Stimulated activated CD4-positive, alpha-beta T cell treated with anti-CD3 and anti-CD28 coated beads, Interleukin-12 subunit alpha, Interleukin-12 subunit beta, amount 100 ng/mL, for 4 hours (primary cell): ENCODE results near the gene ARHGEF11.

ENCODE experiments used
- DNase-seq: peaks from one replicate; pipeline ENCODE4 v3.0.0-alpha.2; 2020

The ARHGEF11 gene

GRCh38 chr1:156948708-156949107 lies 96.8 kb downstream of the ARHGEF11 start:
- no peak for DNase-seq

DNA sequence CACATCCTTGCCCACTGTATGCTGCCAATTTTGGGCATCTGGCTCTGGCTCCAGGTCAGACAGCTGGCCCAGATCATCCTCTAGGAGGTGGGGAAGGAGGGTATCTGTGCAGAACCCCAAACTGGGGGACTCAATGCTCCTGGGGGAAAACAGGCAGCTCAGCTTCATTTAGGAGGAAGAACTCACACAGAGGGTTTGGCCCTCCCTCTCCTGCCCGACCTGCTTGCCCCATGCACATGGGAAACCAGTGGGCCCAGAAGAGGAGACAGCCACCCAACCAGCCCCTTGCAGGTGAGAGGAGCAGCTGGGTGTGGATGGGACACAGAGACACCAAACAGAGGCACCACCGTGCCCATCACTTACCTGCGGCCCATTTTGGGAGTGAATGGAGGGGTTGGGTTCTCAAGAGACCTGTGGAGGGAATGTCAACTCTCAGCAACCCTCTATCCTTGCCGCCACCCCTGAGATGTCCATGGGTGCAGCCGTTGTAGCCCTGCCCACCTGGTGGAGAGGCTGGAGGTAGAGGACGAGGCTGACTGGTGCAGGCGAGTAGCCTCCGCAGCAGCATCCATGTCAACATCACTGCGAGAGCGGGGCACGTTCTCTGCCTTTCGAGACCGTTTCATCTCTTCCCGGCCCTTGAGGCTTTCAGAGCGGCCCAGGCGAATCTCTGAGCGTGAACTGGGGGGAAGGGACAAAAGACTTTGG lies 97.6 kb downstream of the ARHGEF11 start:
- no peak for DNase-seq

DNA sequence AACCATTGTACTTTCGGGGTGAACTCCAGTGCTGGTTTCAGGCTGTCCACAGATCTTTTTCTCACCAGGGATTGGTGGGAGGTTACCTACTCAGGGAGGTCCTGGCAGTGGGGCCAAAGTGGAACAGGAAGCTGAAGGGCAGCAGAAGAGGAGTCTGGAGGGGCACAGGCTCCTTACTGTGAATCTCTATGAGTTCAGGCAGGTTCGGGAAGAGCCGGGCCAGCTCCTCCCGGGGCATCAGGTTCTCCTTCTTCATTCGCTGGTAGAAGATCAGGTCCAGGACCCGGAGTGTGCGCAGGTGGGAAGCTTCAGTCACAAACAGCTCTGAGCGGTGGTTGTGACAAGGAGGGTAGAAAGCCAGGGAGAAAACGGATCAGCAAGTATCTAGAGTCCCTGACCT lies 98.4 kb downstream of the ARHGEF11 start:
- no peak for DNase-seq

- DNase-seq, result no peak
Measured at GRCh38 chr1:156945881-156946661, 99.5 kb downstream of the ARHGEF11 start.

- DNase-seq, result no peak
Measured at GRCh38 chr1:156944848-156945247, 100.7 kb downstream of the ARHGEF11 start.

DNA sequence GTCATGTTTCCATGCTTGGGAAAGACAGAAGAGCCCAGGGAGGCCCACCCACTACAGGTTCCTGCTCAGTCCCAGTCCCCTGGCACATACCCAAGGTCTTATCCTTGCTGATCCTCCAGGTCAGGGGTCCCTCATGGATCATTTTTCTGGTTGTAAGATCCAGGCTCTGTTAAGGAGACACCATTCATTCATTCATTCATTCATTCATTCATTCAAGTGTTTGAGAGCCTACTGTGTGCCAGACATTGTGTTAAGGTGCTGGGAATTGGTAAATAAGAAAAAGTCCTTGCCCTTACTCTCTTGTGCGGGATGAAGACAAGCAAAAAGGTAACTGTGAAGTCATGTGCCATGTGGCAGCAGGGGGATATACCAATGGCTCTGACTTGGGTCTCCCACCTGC lies 101.3 kb downstream of the ARHGEF11 start:
- no peak for DNase-seq

DNA sequence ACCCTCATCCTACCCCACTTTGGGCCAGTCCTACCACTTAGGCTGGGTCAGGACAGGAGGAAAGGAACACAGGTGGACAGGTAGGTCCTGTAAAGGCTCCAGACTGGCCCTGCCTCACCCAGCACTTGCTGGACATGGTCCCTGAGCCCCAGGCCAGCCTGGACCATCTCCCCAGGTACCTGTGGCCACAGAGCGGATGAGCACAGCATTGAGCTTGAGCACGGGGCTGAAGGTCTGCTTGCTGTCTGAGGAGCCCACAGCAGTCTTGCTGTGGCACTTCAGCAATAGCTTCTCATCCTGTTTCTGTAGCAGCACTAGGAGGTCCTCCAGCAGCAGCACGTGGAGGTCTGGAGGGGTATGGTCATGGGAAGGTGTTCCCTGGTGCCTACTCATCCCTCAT lies 101.8 kb downstream of the ARHGEF11 start:
- no peak for DNase-seq

DNA sequence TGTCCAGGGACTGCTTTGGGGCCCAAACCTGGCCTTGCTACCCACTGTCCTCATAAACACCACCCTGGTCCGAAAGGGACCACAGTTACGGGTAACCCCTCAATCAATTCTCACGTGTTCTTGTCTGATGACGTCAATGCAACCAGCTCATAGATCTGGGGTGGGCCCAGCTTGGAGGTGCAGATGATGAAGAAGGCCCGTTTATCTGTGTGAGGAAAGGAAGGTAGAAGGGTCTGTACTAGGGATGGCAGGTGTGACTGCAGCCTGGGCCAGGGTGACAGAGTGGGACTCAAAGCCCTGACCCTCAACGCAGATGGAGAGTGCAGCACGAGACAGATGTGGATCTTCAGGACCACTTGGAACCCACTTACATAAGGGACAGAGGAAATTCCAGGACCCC lies 103.0 kb downstream of the ARHGEF11 start:
- DNase-seq, result no peak

- DNase-seq, result no peak
Measured at GRCh38 chr1:156942176-156942575, 103.4 kb downstream of the ARHGEF11 start.

DNA sequence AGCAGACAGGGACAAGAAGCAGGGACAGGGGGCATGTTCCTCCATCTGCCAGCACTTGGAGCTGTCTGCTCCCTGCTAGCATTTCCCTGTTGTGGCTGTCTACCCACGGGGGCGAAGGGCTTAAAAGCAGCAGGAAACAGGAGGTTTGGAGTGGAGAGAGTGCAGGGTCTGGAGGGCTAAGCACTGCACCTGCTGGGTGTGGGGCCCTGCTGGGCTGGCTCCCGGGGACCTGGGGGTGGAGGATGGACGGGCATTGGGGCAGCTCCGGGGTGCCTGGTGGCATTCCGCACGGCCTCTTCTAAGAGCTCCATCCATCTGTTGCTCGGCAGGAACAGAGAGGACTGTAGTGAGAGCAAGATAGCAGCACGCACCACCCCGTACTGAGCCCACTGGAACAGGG lies 103.9 kb downstream of the ARHGEF11 start:
- no peak for DNase-seq

- no peak for DNase-seq
Measured at GRCh38 chr1:156939786-156940334, 105.7 kb downstream of the ARHGEF11 start.

DNA sequence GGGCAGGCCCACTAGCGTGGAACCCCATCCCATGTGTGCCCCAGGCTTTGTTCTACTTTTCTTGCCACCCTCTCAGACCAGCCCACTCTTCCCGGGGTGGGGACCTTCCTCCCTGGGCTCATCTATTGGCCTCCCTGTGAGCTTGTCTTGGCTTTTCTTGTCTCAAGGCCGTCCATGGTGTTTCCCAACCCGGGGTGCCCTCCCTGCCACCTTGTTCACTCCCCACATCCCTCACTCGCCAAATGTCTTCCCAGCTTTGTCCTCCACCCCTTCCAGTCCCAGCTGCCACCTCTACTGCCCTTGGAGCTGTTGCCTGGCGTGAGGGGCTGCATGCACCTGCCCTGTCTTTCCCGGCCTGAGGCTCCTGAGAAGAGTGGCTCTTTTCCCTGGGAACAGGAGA lies 106.7 kb downstream of the ARHGEF11 start:
- DNase-seq, result no peak

- no peak for DNase-seq
Measured at GRCh38 chr1:156937883-156938282, 107.7 kb downstream of the ARHGEF11 start.

DNA sequence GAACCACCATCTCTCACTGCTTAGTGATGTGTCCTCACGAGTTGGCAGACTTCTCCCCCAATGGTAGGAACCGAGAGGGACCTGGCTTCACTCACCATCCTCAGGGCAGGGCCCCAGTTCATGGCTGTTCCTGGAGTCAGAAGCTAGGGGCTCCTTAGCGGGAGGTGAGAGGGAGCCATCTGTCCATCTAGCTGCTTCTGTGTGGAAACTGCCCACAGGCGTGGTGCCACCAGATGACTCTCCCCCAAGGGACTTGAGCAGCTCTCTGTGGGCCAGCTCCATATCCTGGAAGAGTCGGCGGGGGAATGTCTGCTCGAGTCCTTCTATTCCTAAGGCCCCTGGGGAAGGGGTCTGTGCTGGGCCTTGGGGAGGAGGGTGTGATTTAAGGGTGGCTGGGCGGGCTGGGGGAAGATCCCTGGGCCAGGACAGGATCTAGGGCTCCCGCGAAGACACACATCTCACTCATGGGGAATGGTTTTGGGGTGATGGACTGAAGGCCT lies 108.8 kb downstream of the ARHGEF11 start:
- DNase-seq, result no peak

- DNase-seq, result no peak
Measured at GRCh38 chr1:156936191-156936590, 109.4 kb downstream of the ARHGEF11 start.

- DNase-seq, result no peak
Measured at GRCh38 chr1:156935505-156936128, 109.9 kb downstream of the ARHGEF11 start.

GRCh38 chr1:156933136-156933535 lies 112.4 kb downstream of the ARHGEF11 start:
- no peak for DNase-seq

DNA sequence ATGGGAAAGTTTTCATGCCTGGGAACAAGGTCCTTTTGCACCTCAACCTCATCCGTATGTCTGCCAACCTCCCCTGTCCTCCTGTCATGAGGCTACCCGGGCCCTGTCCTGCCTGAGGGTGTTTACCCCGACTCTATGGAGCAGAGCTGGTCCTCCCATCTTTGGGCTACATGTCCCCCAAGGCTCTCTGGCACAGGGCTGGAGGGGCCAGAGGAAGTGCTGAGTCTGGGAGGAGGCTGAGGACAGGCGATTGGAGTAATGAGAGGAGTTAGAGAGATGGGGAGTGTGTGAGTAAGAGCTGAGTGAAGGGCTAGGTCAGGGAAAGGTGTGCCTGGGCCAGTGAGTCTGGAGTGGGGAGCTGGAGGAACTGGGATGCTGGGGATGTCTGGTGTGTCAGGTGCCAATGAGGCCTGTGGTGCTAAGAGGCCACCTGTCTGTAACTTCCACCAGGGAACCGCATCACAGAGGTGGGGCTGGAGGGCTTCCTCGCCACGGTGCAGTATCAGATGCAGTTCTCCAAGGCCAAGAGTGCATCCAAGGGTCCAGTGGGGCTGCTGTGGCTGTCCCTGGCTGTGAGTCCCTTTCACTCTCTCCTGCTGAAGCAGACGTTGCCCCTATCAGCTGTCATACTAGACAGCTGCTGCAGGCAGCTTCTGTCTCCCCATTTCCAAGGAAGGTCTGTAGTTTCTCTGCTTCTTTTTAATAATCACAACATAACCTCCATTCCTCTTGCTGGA lies 113.4 kb downstream of the ARHGEF11 start:
- no peak for DNase-seq

- DNase-seq, result no peak
Measured at GRCh38 chr1:156931211-156931952, 114.2 kb downstream of the ARHGEF11 start.

DNA sequence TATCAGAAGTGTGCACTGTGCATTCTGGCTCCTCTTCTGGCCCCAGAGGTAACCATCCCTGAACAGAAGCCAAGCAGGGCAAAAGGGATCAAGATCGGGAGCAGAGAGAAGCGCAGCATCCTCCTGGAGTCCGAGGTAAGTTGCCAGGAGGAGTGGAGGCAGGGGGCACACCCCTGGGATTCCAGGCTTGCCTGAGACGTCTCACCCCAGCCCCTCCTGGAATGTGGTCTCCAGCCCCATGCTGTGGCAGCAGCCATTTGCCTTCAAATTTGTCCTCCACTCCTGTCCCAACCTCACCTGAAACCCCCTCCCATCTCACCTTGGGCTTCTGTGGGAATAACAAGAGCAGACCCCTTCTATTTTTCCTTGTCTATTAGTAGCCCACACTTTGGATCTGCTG lies 115.1 kb downstream of the ARHGEF11 start:
- DNase-seq, result no peak

DNA sequence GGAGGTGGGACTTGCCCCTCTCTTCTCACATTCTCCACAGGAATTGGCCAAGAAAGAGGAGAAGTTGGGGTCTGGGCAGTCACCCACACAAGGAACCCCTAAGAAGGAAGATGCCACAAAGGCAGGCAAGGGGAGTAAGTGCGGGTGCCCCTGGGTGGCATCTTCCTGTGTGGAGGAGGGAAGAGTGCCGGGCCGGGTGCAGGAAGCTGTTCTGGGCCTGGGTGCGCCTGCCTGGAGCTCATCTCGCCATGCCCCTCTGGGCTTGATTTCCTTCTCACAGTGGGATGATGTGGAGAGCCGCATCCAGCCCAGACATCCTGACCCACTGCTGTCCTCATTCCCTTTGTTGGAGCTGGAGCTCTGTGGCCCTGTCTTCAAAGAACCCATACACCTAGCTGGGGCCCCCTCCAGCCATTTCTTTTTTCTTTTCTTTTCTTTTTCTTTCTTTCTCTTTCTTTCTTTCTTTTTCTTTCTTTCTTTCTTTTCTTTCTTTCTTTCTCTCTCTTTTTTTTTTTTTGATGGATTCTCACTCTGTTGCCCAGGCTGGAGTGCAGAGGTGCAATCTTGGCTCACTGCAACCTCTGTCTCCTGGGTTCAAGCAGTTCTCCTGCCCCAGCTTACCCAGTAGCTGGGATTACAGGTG lies 115.8 kb downstream of the ARHGEF11 start:
- DNase-seq, result no peak
